ENCODE measurements around the gene KIRREL3. TPM values are rescaled to one million over a fixed set of nuclear protein-coding genes. Genes with fewer than 3 reads are reported as not detected.

Gene KIRREL3
- total RNA-seq, 4 donors from 2014 or later, result 0.82 to 15.7 (median 1.4) TPM; not detected in 1

- no peak for DNase-seq
- 77% methylated on average over 7 of the region's 7 CpGs; no CpG with 5 or more reads in 1 of the 2 donors for WGBS, 2 donors (ENCODE audit: low coverage in 1 of 2)
- in situ Hi-C loops (cut with MboI; ENCODE audit: low pct_ligation_motif_present in 1 of 4, low pct_unique_long_range_greater_than_20kb in 1 of 4, low sequenced_read_pairs in 3 of 4) (no loop called here), intact Hi-C loops (cut with DNase I; ENCODE audit: low total_unique reads) (no loop called here)
- Histone ChIP-seq H3K4me1 (peaks cover 0 to 10% (median 4%) of the 10 kb centered on the region in 4 donors), H3K9me3 (no peaks in the 10 kb centered on the region), H3K27ac (no peak overlapping the region), H3K4me3 (no peak overlapping the region), H3K27me3 (peaks cover 70% of the 10 kb centered on the region), H3K36me3 (no peaks in the 10 kb centered on the region)
- TF ChIP-seq EP300 (IDR thresholded peaks at IDR 0.05; ENCODE audit: low read depth) (no peak), POLR2A (IDR thresholded peaks at IDR 0.05) (no peak), CTCF (IDR thresholded peaks at IDR 0.05) (no peak)
These were observed 532.5 kb downstream of the KIRREL3 start for GRCh38 chr11:126468102-126468521.

GRCh38 chr11:126467471-126467870, 533.1 kb downstream of the KIRREL3 start:
- Histone ChIP-seq H3K9me3 (no peaks in the 10 kb centered on the region), H3K27ac (no peak overlapping the region), H3K4me3 (no peak overlapping the region), H3K36me3 (no peaks in the 10 kb centered on the region), H3K4me1 (peaks cover 0 to 10% (median 4%) of the 10 kb centered on the region in 4 donors), H3K27me3 (peaks cover 72% of the 10 kb centered on the region)
- no peak for TF ChIP-seq POLR2A (IDR thresholded peaks at IDR 0.05)
- no peak for TF ChIP-seq CTCF (IDR thresholded peaks at IDR 0.05)
- no peak for TF ChIP-seq EP300 (IDR thresholded peaks at IDR 0.05; ENCODE audit: low read depth)
- TF ChIP-seq POLR2AphosphoS5 (IDR thresholded peaks at IDR 0.05), result no peak
- in situ Hi-C loops (cut with MboI; ENCODE audit: low pct_ligation_motif_present in 1 of 4, low pct_unique_long_range_greater_than_20kb in 1 of 4, low sequenced_read_pairs in 3 of 4) (no loop called here), intact Hi-C loops (cut with DNase I; ENCODE audit: low total_unique reads) (no loop called here)
- WGBS, 2 donors (ENCODE audit: low coverage in 1 of 2), result 82% methylated on average over 8 of the region's 8 CpGs; no CpG with 5 or more reads in 1 of the 2 donors
- no peak for DNase-seq

- Histone ChIP-seq H3K4me1 (peaks cover 0 to 10% (median 4%) of the 10 kb centered on the region in 4 donors), H3K27ac (no peak overlapping the region), H3K9me3 (no peaks in the 10 kb centered on the region), H3K27me3 (peaks cover 67% of the 10 kb centered on the region), H3K36me3 (no peaks in the 10 kb centered on the region), H3K4me3 (no peak overlapping the region)
- in situ Hi-C loops (cut with MboI; ENCODE audit: low pct_ligation_motif_present in 1 of 4, low pct_unique_long_range_greater_than_20kb in 1 of 4, low sequenced_read_pairs in 3 of 4), result no loop called here
- DNase-seq, result no peak
- TF ChIP-seq EP300 (IDR thresholded peaks at IDR 0.05; ENCODE audit: low read depth) (no peak), POLR2AphosphoS5 (IDR thresholded peaks at IDR 0.05) (no peak), POLR2A (IDR thresholded peaks at IDR 0.05) (no peak)
- intact Hi-C loops (cut with DNase I; ENCODE audit: low total_unique reads), result no loop called here
- WGBS, 2 donors (ENCODE audit: low coverage in 1 of 2), result 92% methylated on average over 13 of the region's 13 CpGs; no CpG with 5 or more reads in 1 of the 2 donors
These were observed 533.6 kb downstream of the KIRREL3 start for GRCh38 chr11:126467046-126467370.

DNA sequence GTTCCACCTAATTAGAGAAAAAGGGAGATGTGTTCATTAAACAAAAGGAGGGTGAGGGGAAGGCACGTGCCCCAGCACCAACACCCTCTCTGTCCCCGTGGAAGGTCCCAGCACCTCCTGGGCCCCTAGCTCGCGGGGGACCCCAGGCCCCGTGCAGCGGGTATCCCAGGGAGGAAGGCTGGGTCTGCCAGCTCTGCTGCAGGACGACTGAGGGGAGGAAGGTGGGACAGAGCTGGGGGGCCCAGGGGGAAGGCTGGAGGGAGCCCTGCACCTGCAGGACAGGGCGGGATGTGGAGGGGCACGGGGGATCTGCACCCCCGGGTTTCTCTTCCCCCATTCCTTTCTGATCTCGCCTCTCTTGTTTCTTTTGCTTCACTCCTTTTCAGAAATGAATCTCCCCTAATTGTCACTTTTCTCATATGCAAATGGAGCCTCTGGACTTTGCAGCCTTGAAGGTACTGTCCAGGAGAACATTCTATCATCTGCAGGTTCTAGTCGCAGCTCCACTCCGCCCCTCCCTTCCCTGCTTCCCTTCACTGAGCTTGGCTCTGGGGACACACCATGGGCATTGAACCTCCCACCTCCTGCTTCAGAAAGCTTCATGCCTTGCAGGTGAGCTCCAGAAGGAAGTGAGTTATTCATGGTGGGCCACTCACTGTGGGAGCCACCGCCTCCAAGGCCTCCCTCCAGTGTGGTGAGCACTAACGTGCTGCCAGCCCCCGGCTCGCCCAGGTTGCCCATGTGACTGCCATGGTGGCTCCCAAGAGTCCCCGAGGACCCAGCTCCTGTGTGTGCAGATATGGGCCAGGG, 534.1 kb downstream of the KIRREL3 start:
- H3K4me3 ChIP-seq, result no peak overlapping the region
- no peaks in the 10 kb centered on the region for H3K9me3 ChIP-seq
- TF ChIP-seq POLR2A (IDR thresholded peaks at IDR 0.05) (no peak), POLR2AphosphoS5 (IDR thresholded peaks at IDR 0.05) (no peak), EP300 (IDR thresholded peaks at IDR 0.05; ENCODE audit: low read depth) (no peak), CTCF (IDR thresholded peaks at IDR 0.05) (no peak)
- peak overlapping the region in 2 of 4 donors; percentile 50 to 67 for H3K27ac ChIP-seq
- peaks cover 0 to 10% (median 4%) of the 10 kb centered on the region in 4 donors for H3K4me1 ChIP-seq
- 47 to 60% methylated on average over 8 to 18 of the region's 18 CpGs for WGBS, 2 donors (ENCODE audit: low coverage in 1 of 2)
- in situ Hi-C loops (cut with MboI; ENCODE audit: low pct_ligation_motif_present in 1 of 4, low pct_unique_long_range_greater_than_20kb in 1 of 4, low sequenced_read_pairs in 3 of 4) (no loop called here), intact Hi-C loops (cut with DNase I; ENCODE audit: low total_unique reads) (no loop called here)
- DNase-seq, result no peak
- no peaks in the 10 kb centered on the region for H3K36me3 ChIP-seq
- peaks cover 65% of the 10 kb centered on the region for H3K27me3 ChIP-seq
